NB4 (cell line): ENCODE data around the gene MXI1.
"Not testable (repeated sequence)": the region's sequence is repeated elsewhere in the genome, so short reads cannot be mapped to it uniquely, and the experiment has no call there.

Source experiments
- CTCF ChIP-seq: IDR thresholded peaks from one replicate; pipeline ENCODE4 v1.5.1; 2012; ENCODE audit warnings: low read depth, low read length
- POLR2A ChIP-seq: IDR thresholded peaks from 2 replicates; pipeline ENCODE4 v1.6.1; 2011; ENCODE audit warnings: mild to moderate bottlenecking; ENCODE audit not compliant: insufficient read length; ENCODE audit errors: extremely low read depth

- TF ChIP-seq CTCF, POLR2A: not testable (repeated sequence)
These were observed 65.6 kb downstream of the MXI1 start for GRCh38 chr10:110272995-110273394.
